Measurements from ENCODE around the gene CLCF1. TPM values are rescaled to one million over a fixed set of nuclear protein-coding genes. Genes with fewer than 3 reads are reported as not detected.

CLCF1 gene
- total and polyA plus RNA-seq, 10 of the 15 experiments (the other 5 are each of a cell fraction or from before 2014, with no cell fraction given): 0.16 to 2.1 (median 0.63) TPM; not detected in 1

- SMC1A ChIA-PET (ENCODE audit: uncharacterized antibody, unreplicated experiment): interaction anchor here (21.3 kb wide), 1 partner anchor 19 kb away, joined by 646 read pairs; the partner anchor contains the start of gene POLD4
Measured at GRCh38 chr11:67375320-67376055, 2.1 kb upstream of the CLCF1 start.

More at GRCh38 chr11:67375320-67376055, 2.1 kb upstream of the CLCF1 start:
- H3K9me3 ChIP-seq (replicated peaks; ENCODE audit: control insufficient read depth, insufficient read depth, low read length): no peaks in the 10 kb centered on the region
- no peak for TF ChIP-seq STAT1 (conservative IDR thresholded peaks at IDR 0.05)
- no peak for TF ChIP-seq PML (IDR thresholded peaks at IDR 0.05; ENCODE audit: low read length)
- TF ChIP-seq, protein P1, sequence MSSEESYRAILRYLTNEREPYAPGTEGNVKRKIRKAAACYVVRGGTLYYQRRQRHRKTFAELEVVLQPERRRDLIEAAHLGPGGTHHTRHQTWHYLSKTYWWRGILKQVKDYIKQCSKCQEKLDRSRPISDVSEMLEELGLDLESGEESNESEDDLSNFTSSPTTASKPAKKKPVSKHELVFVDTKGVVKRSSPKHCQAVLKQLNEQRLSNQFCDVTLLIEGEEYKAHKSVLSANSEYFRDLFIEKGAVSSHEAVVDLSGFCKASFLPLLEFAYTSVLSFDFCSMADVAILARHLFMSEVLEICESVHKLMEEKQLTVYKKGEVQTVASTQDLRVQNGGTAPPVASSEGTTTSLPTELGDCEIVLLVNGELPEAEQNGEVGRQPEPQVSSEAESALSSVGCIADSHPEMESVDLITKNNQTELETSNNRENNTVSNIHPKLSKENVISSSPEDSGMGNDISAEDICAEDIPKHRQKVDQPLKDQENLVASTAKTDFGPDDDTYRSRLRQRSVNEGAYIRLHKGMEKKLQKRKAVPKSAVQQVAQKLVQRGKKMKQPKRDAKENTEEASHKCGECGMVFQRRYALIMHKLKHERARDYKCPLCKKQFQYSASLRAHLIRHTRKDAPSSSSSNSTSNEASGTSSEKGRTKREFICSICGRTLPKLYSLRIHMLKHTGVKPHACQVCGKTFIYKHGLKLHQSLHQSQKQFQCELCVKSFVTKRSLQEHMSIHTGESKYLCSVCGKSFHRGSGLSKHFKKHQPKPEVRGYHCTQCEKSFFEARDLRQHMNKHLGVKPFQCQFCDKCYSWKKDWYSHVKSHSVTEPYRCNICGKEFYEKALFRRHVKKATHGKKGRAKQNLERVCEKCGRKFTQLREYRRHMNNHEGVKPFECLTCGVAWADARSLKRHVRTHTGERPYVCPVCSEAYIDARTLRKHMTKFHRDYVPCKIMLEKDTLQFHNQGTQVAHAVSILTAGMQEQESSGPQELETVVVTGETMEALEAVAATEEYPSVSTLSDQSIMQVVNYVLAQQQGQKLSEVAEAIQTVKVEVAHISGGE (CRISPR knock-in tag; IDR thresholded peaks at IDR 0.05): no peak
- TF ChIP-seq IRF4 (IDR thresholded peaks at IDR 0.05; ENCODE audit: low read depth, low read length): no peak
- no peak for TF ChIP-seq ZNF274 (IDR thresholded peaks at IDR 0.05; ENCODE audit: insufficient read depth, insufficient read length)
- TF ChIP-seq ATF7 (IDR thresholded peaks at IDR 0.05; ENCODE audit: low read depth): no peak
- no peak for TF ChIP-seq TARDBP (IDR thresholded peaks at IDR 0.05; ENCODE audit: borderline replicate concordance)
- TF ChIP-seq, protein P2, sequence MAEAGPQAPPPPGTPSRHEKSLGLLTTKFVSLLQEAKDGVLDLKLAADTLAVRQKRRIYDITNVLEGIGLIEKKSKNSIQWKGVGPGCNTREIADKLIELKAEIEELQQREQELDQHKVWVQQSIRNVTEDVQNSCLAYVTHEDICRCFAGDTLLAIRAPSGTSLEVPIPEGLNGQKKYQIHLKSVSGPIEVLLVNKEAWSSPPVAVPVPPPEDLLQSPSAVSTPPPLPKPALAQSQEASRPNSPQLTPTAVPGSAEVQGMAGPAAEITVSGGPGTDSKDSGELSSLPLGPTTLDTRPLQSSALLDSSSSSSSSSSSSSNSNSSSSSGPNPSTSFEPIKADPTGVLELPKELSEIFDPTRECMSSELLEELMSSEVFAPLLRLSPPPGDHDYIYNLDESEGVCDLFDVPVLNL (IDR thresholded peaks at IDR 0.05; ENCODE audit: low read depth, low read length): no peak
- H3K4me1 ChIP-seq (ENCODE audit: control insufficient read depth, insufficient read depth, low read length): peaks cover 14% of the 10 kb centered on the region
- ATAC-seq (no peak), FAIRE-seq (no peak), DNase-seq (ENCODE audit: low read depth, low spot score) (no peak)
- whole genome bisulfite sequencing (ENCODE audit: insufficient coverage, insufficient replicate concordance, low lambda C conversion rate, missing lambda C conversion rate): 92% methylated on average over 5 of the region's 15 CpGs
- POLR2A ChIA-PET: interaction anchor here (8.4 kb wide), 1 partner anchor 21 kb away, joined by 183 read pairs; the partner anchor contains the start of gene POLD4
- no peak overlapping the region for H3K9ac ChIP-seq (ENCODE audit: control insufficient read depth, insufficient read depth, low read length)
- RAD21 ChIA-PET (ENCODE audit: unreplicated experiment): interaction anchor here (15.0 kb wide), 1 partner anchor 22 kb away, joined by 525 read pairs; the partner anchor contains the start of gene POLD4
- H3K4me3 ChIP-seq: no peak overlapping the region
- H2AFZ ChIP-seq (ENCODE audit: control insufficient read depth, low read depth, low read length): no peak overlapping the region
- intact Hi-C loops (cut with micrococcal nuclease; ENCODE audit: unreplicated experiment) (no loop called here), in situ Hi-C loops (cut with MboI) (no loop called here)
- H3K79me2 ChIP-seq (ENCODE audit: control insufficient read depth, insufficient read depth, low read length): no peaks in the 10 kb centered on the region
- CTCF ChIA-PET: interaction anchor here (0.7 to 25.5 kb wide), 3 partner anchors 14 to 33 kb away, joined by 3 to 1301 read pairs (median 390); partner anchors contain the start of genes CLCF1 and POLD4
- no TSS peak for BruUV-seq (replicated peaks)
- H3K27me3 ChIP-seq (replicated peaks in 1 of 2; ENCODE audit: control insufficient read depth in 2 of 2, insufficient read depth in 2 of 2, low read length in 1 of 2): peaks cover 2 to 4% of the 10 kb centered on the region in 2 experiments; a peak in 3 of 4 replicates
- no peak overlapping the region for H3K4me2 ChIP-seq (ENCODE audit: control insufficient read depth, insufficient read depth)
- H3K27ac ChIP-seq (ENCODE audit: control insufficient read depth, insufficient read depth): no peak overlapping the region
- 0 out of 2 replicates have a peak, but pooled peaks cover 3% of the 10 kb centered on the region for H4K20me1 ChIP-seq (ENCODE audit: control insufficient read depth, insufficient read depth)
- no peaks in the 10 kb centered on the region for H3K36me3 ChIP-seq (ENCODE audit: control insufficient read depth in 2 of 2, insufficient read depth in 2 of 2, low read length in 1 of 2)
